BE2C (cell line): ENCODE measurements around the gene CRNKL1.

Experiments used
- DNase-seq: peaks from one replicate; pipeline ENCODE4 v3.0.0-alpha.2; 2020
- H3K27me3 ChIP-seq: fragments of 250-450 bp; sonication (Bioruptor Pico); 2 replicates; pipeline ENCODE4 v1.5.1; 2020; ENCODE audit warnings: mild to moderate bottlenecking
- H3K36me3 ChIP-seq: fragments of 250-450 bp; sonication (Bioruptor Pico); 2 replicates; pipeline ENCODE4 v1.5.1; 2020; ENCODE audit warnings: mild to moderate bottlenecking
- H3K4me1 ChIP-seq: fragments of 250-450 bp; sonication (Bioruptor Pico); 2 replicates; pipeline ENCODE4 v1.5.1; 2020
- H3K4me3 ChIP-seq: 2 replicates; pipeline ENCODE4 v1.5.1; 2011; ENCODE audit warnings: low read depth, low read length
- H3K9me3 ChIP-seq: fragments of 250-450 bp; sonication (Bioruptor Pico); 2 replicates; pipeline ENCODE4 v1.5.1; 2020
- CTCF ChIP-seq: IDR thresholded peaks from 2 replicates; pipeline ENCODE4 v1.5.1; 2012; ENCODE audit warnings: mild to moderate bottlenecking, low read depth, low read length

CRNKL1 gene

DNA sequence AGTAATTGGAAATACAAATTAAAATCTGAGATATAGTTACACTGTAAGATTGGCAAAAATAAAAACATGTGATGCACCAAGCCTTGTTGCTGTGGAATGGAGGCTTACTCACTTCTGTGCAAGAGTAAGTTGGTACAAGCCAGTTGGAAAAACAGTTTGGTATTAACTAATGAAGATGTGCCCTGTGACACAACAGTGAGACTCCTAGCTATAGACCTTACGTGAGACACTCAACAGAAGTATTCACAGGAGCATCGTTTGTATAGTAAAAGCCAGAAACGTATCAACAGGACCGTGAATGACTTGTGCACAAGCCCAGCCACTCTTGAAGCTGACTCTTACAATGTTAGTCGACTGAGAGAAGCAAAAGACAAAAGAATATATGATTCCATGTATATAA, 20.5 kb downstream of the CRNKL1 start:
- Histone ChIP-seq H3K9me3 (no peaks in the 10 kb centered on the region), H3K36me3 (peaks cover 76% of the 10 kb centered on the region), H3K4me1 (peaks cover 8% of the 10 kb centered on the region; the same call in 1 of the 2 replicates), H3K4me3 (no peak overlapping the region), H3K27me3 (no peaks in the 10 kb centered on the region)
- no peak for DNase-seq
- no peak for TF ChIP-seq CTCF

- Histone ChIP-seq H3K27me3 (no peaks in the 10 kb centered on the region), H3K4me1 (no peaks in the 10 kb centered on the region), H3K4me3 (no peak overlapping the region), H3K36me3 (peaks cover 56% of the 10 kb centered on the region), H3K9me3 (no peaks in the 10 kb centered on the region)
- no peak for TF ChIP-seq CTCF
- no peak for DNase-seq
Observed at GRCh38 chr20:20027284-20027683, 25.0 kb downstream of the CRNKL1 start.

DNA sequence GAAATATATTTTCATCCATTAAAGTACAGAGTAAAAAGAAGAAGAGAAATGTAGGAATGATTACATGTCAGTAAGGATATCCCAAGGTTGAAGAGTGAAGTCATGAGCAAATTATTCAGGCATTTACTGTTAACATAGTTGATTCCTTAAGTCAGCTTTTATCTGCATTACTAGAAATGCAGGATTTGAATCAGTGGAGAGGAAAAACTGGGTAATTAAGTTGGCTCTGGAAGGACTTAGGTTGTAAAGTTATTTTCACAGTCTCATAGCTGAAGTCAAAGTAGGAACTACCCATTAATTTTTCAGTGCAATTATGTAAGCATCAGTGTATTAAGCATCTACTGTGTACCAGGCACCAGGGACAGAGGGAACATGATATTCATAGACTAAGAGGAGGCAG, 27.3 kb downstream of the CRNKL1 start:
- DNase-seq: no peak

DNA sequence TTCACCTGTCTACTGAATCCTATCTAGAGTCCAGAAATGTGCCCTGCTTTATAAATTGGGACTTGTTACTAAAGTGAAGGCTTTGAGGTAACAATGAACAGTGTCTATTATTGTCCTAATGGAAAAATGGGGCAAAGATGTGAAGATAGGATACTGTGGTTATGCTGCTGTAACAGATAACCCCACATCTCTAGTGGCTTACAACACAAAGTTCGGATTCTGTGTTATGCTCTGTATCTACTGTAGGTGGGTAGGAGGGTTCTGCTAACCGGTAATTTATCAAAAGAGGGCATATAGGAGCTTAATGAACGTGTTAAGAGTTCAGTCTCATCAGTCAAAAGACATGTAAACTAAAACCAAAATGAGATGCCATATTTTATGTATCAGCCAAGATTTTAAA, 28.9 kb downstream of the CRNKL1 start:
- TF ChIP-seq CTCF: no peak
- Histone ChIP-seq H3K36me3 (peaks cover 32% of the 10 kb centered on the region), H3K27me3 (no peaks in the 10 kb centered on the region), H3K4me1 (no peaks in the 10 kb centered on the region), H3K4me3 (no peak overlapping the region), H3K9me3 (no peaks in the 10 kb centered on the region)
- no peak for DNase-seq

More for the DNA sequence above, 27.3 kb downstream of the CRNKL1 start:
- H3K4me1 ChIP-seq: no peaks in the 10 kb centered on the region
- H3K4me3 ChIP-seq: no peak overlapping the region
- H3K27me3 ChIP-seq: no peaks in the 10 kb centered on the region
- no peak for TF ChIP-seq CTCF
- H3K36me3 ChIP-seq: peaks cover 39% of the 10 kb centered on the region
- H3K9me3 ChIP-seq: no peaks in the 10 kb centered on the region

DNA sequence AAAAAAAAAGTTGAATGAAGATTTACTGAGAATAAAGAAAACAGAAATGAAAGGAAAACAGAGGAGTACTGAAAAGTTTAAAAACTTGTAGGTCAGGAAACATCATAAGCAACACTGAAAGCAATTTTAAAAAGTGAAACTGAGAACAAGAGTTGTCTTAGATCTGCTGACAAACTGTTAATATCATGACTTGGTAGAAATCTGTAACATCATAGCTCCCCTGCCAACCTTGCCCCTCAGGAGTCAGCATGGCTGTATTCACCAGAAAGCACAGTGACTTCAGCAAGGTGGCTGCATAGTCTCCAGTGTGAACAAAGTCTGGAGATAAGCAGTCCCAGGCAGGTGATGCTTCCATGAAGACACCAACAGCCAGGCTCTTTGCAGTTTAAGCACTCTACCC, 29.8 kb downstream of the CRNKL1 start:
- no peak for DNase-seq

GRCh38 chr20:20021835-20022234, 30.4 kb downstream of the CRNKL1 start:
- H3K9me3 ChIP-seq: no peaks in the 10 kb centered on the region
- TF ChIP-seq CTCF: no peak
- no peaks in the 10 kb centered on the region for H3K4me1 ChIP-seq
- no peak for DNase-seq
- peaks cover 18% of the 10 kb centered on the region for H3K36me3 ChIP-seq
- no peak overlapping the region for H3K4me3 ChIP-seq
- no peaks in the 10 kb centered on the region for H3K27me3 ChIP-seq

More for the DNA sequence above, 29.8 kb downstream of the CRNKL1 start:
- no peaks in the 10 kb centered on the region for H3K4me1 ChIP-seq
- no peaks in the 10 kb centered on the region for H3K9me3 ChIP-seq
- TF ChIP-seq CTCF: no peak
- no peaks in the 10 kb centered on the region for H3K27me3 ChIP-seq
- H3K4me3 ChIP-seq: no peak overlapping the region
- peaks cover 24% of the 10 kb centered on the region for H3K36me3 ChIP-seq
